ENCODE measurements around the gene RECQL. TPM values are rescaled to one million over a fixed set of nuclear protein-coding genes. Genes with fewer than 3 reads are reported as not detected.

The RECQL gene
- total and polyA plus RNA-seq, 7 donors: 4.2 to 44.6 (median 30.8) TPM

DNA sequence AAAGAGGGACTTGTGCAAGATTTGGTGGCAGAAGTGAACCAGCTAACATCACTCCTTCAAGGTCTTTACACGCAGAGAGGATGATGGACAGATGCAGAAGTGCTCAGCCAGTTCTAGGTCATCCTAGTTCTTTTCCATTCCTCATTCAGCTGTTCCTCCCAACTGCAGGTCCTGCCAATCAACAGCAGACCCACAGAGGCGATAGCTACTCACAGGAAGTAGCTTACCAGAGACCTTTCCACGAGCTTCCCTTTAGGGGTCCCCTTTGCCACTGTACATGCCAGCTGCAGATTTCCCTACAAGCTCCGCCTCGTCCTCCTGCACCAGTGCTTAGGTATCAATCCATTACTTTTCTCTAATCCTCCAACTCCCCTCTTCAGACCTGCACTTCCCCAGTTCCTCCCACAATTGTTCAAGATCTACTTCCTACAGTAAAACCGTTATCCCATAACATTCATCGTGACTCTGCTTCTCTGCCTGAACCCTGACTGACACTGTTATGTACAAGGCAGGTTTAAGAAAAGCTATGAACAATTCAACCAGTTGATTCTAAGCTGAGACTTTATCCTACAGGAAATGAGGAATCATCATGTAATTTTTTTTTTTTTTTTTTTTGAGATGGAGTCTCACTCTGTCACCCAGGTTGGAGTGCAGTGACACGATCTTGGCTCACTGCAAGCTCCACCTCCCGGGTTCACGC is 22.5 kb downstream of the RECQL start:
- Histone ChIP-seq H3K36me3 (peaks cover 5 to 100% (median 37%) of the 10 kb centered on the region in 4 donors), H3K27me3 (no peaks in the 10 kb centered on the region), H3K4me3 (no peak overlapping the region), H3K4me1 (no peaks in the 10 kb centered on the region), H3K27ac (no peak overlapping the region), H3K9me3 (no peaks in the 10 kb centered on the region)
- intact Hi-C loops (cut with DNase I): no loop called here
- DNase-seq: no peak
- TF ChIP-seq POLR2A (IDR thresholded peaks at IDR 0.05) (no peak), EP300 (IDR thresholded peaks at IDR 0.05) (no peak), POLR2AphosphoS5 (IDR thresholded peaks at IDR 0.05) (no peak)
- TF ChIP-seq, protein P1, sequence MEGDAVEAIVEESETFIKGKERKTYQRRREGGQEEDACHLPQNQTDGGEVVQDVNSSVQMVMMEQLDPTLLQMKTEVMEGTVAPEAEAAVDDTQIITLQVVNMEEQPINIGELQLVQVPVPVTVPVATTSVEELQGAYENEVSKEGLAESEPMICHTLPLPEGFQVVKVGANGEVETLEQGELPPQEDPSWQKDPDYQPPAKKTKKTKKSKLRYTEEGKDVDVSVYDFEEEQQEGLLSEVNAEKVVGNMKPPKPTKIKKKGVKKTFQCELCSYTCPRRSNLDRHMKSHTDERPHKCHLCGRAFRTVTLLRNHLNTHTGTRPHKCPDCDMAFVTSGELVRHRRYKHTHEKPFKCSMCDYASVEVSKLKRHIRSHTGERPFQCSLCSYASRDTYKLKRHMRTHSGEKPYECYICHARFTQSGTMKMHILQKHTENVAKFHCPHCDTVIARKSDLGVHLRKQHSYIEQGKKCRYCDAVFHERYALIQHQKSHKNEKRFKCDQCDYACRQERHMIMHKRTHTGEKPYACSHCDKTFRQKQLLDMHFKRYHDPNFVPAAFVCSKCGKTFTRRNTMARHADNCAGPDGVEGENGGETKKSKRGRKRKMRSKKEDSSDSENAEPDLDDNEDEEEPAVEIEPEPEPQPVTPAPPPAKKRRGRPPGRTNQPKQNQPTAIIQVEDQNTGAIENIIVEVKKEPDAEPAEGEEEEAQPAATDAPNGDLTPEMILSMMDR (IDR thresholded peaks at IDR 0.05): no peak
- 90 to 92% methylated on average over 10 of the region's 10 CpGs for WGBS, 2 donors

DNA sequence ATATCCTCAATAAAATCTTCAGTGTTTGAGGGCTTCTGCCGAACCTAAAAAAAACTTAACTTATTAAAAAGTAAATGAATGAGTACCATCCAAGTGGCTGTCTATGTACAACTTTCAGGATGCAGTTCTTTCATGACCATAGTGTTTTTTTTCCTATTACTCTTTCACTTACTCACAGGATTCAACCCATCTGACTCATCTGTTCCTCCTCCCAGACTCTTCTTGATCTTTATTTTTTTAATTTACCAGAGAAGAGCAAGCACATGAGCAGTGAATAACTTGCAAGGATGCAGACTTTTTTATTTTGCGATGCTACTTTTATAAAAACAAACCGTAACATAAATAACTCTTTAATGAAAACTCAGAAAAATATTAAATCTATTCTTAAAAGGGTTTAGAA is 24.5 kb downstream of the RECQL start:
- 73 to 95% methylated on average over 3 of the region's 3 CpGs for WGBS, 2 donors
- no peak for TF ChIP-seq POLR2A (IDR thresholded peaks at IDR 0.05)
- no peak for TF ChIP-seq POLR2AphosphoS5 (IDR thresholded peaks at IDR 0.05)
- no peak for TF ChIP-seq EP300 (IDR thresholded peaks at IDR 0.05)
- TF ChIP-seq, protein P1 (IDR thresholded peaks at IDR 0.05): no peak
- Histone ChIP-seq H3K27me3 (no peaks in the 10 kb centered on the region), H3K4me3 (no peak overlapping the region), H3K9me3 (no peaks in the 10 kb centered on the region), H3K36me3 (peaks cover 15 to 100% (median 32%) of the 10 kb centered on the region in 4 donors), H3K4me1 (no peaks in the 10 kb centered on the region), H3K27ac (no peak overlapping the region)
- intact Hi-C loops (cut with DNase I): no loop called here
- DNase-seq: no peak

DNA sequence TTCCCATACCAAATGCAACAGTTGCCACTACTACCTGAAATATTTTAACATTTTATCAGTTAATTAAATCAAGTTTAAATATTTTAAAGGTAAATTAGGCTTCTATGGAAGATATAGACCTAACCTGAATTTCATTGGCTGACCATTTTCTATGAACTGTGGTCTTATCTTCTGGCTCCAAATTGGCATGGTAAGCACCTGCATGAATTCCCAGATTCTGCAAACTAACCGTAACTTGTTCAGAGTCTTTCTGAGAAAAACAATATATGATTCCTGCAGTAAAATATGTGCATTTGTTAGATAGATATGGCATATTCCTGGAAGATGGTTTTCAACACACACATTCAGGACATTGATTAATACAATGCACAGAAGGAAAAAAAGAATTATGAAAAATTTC is 25.9 kb downstream of the RECQL start:
- 96 to 99% methylated on average over 1 of the region's 1 CpG for WGBS, 2 donors
- no peak for DNase-seq
- H3K27me3 ChIP-seq: no peaks in the 10 kb centered on the region
- intact Hi-C loops (cut with DNase I): no loop called here
- no peak overlapping the region for H3K27ac ChIP-seq
- TF ChIP-seq, protein P1 (IDR thresholded peaks at IDR 0.05): no peak
- TF ChIP-seq EP300 (IDR thresholded peaks at IDR 0.05) (no peak), POLR2AphosphoS5 (IDR thresholded peaks at IDR 0.05) (no peak), POLR2A (IDR thresholded peaks at IDR 0.05) (no peak)
- no peak overlapping the region for H3K4me3 ChIP-seq
- no peaks in the 10 kb centered on the region for H3K9me3 ChIP-seq
- peaks cover 15 to 100% (median 34%) of the 10 kb centered on the region in 4 donors for H3K36me3 ChIP-seq
- H3K4me1 ChIP-seq: no peaks in the 10 kb centered on the region

DNA sequence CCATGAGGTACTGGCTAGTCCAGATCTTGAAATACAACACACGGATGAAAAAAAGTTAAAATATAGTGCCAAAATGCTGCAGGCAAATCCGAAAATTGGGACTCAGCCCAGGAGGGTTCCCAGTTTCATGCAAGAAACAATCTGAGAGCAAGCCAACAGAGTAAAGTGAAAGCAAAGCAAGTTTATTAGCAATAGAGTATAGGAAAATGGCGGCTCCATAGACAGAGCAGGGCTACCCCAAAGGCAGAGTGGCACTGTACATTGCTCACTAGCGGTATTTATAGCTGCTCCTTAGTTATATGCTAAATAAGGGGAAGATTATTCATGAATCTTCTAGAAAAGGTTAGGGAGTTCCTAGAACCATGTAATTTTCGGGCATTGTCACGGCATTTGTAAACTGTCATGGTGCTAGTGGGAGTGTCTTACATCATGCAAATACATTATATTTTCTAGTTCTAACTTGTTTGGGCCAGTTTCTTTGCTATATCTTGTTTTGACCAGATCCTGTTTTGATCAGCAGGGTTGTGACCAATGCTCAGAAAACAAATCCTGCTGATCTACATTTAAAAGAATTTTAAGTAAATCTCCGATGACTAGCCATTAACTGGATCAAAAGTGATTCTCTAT is 29.1 kb downstream of the RECQL start:
- H3K27me3 ChIP-seq: no peaks in the 10 kb centered on the region
- H3K4me1 ChIP-seq: no peaks in the 10 kb centered on the region
- H3K9me3 ChIP-seq: no peaks in the 10 kb centered on the region
- H3K4me3 ChIP-seq: no peak overlapping the region
- 93 to 96% methylated on average over 7 of the region's 7 CpGs for WGBS, 2 donors
- intact Hi-C loops (cut with DNase I): no loop called here
- TF ChIP-seq, protein P1 (IDR thresholded peaks at IDR 0.05): no peak
- no peak for DNase-seq
- H3K36me3 ChIP-seq: peaks cover 15 to 96% (median 29%) of the 10 kb centered on the region in 4 donors
- no peak overlapping the region for H3K27ac ChIP-seq
